ENCODE results near the gene HJURP. TPM values are rescaled to one million over a fixed set of nuclear protein-coding genes. Genes with fewer than 3 reads are reported as not detected.

HJURP gene
- polyA plus RNA-seq, 1 donor = 33.4 TPM

- no peak for DNase-seq
These were observed 4.6 kb downstream of the HJURP start for GRCh38 chr2:233849607-233850271.

DNA sequence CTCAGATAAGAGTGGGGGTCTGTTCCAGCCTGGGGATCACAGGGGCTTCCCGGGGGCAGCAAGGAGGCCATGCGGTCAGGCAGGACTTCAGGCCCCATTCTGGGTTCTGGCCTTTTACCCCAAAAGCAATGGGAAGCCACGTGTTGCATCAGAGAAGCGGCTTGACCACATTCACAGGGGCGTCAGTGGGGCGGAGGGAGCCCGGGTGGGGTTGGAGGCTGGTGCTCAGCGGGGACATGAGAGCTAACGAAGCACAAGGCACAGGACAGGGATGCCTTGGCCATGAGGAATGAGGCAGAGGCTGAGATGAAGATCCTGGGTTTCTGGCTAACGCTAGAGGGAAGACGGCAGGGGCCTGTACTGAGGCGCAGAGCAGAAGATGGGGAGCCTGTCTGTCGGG lies 6.1 kb downstream of the HJURP start:
- DNase-seq = no peak

GRCh38 chr2:233847248-233847898 lies 7.0 kb downstream of the HJURP start:
- no peak for DNase-seq

DNA sequence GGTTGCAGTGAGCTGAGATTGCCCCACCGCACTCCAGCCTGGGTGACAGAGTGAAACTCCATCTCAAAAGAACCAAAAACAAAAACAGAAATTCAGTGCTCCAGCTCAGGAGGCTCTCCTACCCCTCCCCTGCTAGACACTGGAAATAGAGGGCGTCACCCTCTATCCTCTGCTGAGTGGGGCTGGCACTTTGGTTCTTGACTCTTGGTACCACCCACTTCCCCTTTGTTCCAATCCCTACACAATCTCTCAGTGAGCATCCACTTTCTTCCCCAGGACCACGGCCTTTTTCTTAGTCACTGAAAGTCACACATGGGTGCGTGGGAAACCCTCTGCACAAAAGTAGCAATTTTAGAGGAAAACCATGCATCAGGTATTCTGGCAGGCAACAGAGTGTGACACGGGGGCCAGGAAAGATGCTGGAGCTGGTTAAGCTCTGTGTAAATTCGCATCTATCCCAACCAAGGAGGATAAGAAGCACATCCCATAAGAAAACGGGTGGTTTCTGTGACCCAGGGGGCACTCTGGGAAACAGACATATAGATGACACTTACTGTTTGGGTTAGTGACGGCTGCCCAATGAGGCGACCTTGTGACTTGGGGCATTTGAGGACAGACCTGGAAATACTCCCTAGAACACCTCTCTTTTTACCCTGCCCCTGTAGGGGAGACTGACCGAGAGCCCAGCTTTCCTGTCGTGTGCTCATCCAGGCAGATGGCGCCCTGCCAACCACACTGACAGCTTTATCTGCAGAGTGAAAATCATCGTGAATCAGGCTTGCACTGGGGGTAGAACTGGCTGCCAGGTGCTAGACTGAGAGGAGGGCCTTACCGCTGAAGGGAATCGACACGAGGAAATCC lies 7.7 kb downstream of the HJURP start:
- DNase-seq = no peak

- no peak for DNase-seq
These were observed 8.9 kb downstream of the HJURP start for GRCh38 chr2:233845301-233846060.

GRCh38 chr2:233844836-233845235 lies 9.5 kb downstream of the HJURP start:
- DNase-seq = no peak

GRCh38 chr2:233844064-233844807 lies 10.1 kb downstream of the HJURP start:
- DNase-seq = no peak

- DNase-seq = no peak
These were observed 13.2 kb downstream of the HJURP start for GRCh38 chr2:233841183-233841582.

GRCh38 chr2:233840520-233840919 lies 13.8 kb downstream of the HJURP start:
- no peak for DNase-seq

GRCh38 chr2:233839447-233839820 lies 14.9 kb downstream of the HJURP start:
- DNase-seq = no peak

GRCh38 chr2:233838726-233839446 lies 15.4 kb downstream of the HJURP start:
- DNase-seq = no peak

DNA sequence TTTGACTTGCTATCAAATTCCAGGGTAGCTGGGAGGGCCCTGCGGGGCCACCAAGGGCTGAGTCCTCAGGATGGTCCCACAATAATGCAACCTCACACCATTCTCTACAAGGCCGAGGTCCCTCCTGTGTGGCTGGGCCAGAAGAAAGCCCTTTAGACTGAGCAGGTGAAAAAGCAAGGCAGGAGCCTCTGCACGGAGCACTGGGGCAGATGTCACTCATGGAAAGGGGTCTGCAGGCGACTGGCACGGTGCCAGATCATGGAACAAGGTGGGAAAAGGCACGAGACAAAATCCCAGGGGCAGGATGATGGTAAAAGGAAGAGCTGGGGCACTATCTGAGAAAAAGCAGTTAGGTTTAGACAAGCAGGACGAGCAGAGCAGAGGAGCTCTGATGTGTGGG lies 16.1 kb downstream of the HJURP start:
- DNase-seq = no peak

GRCh38 chr2:233837694-233838229 lies 16.6 kb downstream of the HJURP start:
- no peak for DNase-seq

GRCh38 chr2:233836359-233836758 lies 18.0 kb downstream of the HJURP start:
- DNase-seq = no peak

- no peak for DNase-seq
These were observed 18.8 kb downstream of the HJURP start for GRCh38 chr2:233835230-233836186.

DNA sequence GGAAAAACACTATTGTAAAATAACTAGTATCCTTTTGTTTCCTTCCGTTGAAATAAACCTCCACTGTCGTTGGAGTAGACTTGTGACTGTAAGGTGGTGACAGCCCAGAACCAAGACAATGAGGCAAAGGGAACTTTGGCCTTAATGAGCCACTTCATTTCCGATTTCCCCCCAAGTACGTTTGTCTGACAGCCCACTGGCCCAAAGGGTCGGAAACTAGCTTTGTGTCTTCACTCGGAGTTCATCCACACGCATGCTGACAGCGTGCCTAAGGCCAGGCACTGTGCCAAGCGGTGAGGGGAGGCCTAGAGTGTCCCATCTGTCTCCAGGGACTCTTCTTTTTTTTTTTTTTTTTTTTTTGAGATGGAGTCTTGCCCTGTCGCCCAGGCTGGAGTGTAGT lies 21.0 kb downstream of the HJURP start:
- DNase-seq = no peak

DNA sequence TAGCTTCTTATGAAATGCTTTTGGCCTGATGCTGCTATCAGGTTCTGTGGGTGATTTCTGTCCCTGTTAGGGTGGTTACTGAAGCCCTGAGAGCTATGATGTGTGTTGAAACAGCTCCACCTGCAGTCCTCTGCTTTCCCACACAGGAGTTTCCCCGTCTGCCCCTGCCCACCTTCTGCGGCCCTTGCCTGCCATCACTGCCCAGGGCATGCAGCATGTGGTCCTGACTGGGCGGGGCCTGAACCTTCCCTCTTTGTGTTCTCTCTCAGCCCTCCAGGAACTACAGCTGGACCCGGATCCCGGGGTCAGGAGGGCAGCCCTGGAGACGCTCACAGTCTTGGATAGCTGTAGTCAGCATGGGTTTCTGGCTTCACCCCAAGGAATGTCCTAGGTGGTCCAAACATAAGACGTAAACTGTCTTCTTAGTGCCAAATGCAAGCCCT lies 21.4 kb downstream of the HJURP start:
- DNase-seq = no peak

DNA sequence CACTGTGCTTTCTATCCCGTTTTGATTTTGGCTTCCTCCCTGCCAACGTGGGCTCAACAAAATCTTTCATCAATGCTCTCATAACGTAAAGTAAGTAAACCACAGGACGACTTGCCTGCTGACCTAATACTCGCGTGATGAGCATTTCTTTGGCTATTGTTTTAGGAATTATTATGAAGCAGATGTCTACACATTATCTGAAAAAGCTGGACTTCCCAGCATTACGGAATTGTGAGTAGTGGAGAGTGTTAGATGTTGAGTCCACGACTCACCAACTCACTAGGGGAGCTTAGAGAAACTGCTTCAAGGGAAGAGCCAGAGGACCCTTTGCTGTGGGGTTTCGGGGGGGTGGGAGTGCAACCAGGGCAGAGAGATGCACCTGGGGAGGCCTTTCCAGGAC lies 21.9 kb downstream of the HJURP start:
- no peak for DNase-seq

DNA sequence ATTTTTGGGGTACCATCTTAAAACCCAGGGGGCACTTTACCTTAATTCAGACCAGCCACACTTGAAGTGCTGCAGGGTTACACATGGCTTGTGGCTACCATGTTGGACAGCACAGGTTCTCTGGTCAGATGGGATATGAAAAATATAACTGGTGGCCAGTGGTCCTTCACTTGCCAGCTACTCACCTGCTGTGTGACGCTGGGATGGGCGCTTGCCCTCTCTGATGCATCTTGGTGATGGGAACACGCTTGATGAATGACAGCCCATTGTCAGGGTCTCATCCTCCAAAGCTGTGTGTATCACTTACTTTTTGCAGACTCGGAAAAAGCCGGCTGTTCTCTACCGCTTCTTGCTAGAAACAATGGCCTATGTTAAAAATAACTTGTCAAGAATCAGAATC lies 22.5 kb downstream of the HJURP start:
- DNase-seq = no peak
